Esophagus squamous epithelium (tissue), 4 donors: Measurements from ENCODE around the gene CAMK1D.

ENCODE experiments used
- POLR2A ChIP-seq, 4 donors: fragments of 450-650 bp; IDR thresholded peaks; one replicate each; pipeline ENCODE4 v1.6.1; 2017; ENCODE audit warnings: antibody characterized with exemption in 4 of 4, mild to moderate bottlenecking in 4 of 4, moderate library complexity in 3 of 4
- TF ChIP-seq, protein P1 (sequence below), 6 experiments: fragments of 450-650 bp in 4 of 6; fragments of 200-600 bp in 2 of 6; sonication (generic) in 2 of 6; IDR thresholded peaks; one replicate each; pipeline ENCODE4 v1.5.1; 2016 to 2019; ENCODE audit warnings: antibody characterized with exemption in 6 of 6, mild to moderate bottlenecking in 4 of 6, moderate library complexity in 4 of 6

DNA sequence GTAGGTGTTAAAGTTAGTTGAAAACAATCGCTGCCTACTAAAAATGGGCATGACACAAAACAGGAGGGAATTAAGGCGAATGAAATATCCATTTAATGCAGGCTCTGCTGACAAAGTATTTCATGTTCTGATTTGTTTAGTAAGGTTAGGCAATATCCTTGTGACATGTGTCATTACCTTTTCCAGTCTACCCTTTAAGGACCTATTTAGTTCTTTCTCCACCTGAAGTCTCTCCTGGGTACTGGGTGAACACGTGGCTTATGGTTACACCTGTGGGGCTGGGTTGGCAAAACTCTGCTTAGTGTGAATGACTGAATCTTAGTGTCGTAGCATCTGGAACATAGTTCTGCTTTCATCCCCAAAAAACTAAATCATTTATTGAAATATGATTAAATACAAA, 338.6 kb downstream of the CAMK1D start:
- TF ChIP-seq, protein P1, sequence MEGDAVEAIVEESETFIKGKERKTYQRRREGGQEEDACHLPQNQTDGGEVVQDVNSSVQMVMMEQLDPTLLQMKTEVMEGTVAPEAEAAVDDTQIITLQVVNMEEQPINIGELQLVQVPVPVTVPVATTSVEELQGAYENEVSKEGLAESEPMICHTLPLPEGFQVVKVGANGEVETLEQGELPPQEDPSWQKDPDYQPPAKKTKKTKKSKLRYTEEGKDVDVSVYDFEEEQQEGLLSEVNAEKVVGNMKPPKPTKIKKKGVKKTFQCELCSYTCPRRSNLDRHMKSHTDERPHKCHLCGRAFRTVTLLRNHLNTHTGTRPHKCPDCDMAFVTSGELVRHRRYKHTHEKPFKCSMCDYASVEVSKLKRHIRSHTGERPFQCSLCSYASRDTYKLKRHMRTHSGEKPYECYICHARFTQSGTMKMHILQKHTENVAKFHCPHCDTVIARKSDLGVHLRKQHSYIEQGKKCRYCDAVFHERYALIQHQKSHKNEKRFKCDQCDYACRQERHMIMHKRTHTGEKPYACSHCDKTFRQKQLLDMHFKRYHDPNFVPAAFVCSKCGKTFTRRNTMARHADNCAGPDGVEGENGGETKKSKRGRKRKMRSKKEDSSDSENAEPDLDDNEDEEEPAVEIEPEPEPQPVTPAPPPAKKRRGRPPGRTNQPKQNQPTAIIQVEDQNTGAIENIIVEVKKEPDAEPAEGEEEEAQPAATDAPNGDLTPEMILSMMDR (IDR thresholded peaks at IDR 0.05): no peak
- no peak for TF ChIP-seq POLR2A (IDR thresholded peaks at IDR 0.05)
